K562 (cell line): ENCODE data around the gene MTHFSD. TPM values are rescaled to one million over a fixed set of nuclear protein-coding genes. Genes with fewer than 3 reads are reported as not detected.

Source experiments
- ATAC-seq: fragments of 200-7000 bp; cut with Tn5 transposase; 3 replicates; pipeline ENCODE4 v1.9.1; 2020; ENCODE audit warnings: moderate library complexity
- BruUV-seq: library from RNA; stranded (reverse); fragments of 400-500 nt; replicated peaks from 2 replicates; lab custom pipeline; 2021; lab: Mats Ljungman, UMichigan
- CTCF ChIA-PET: fragments of 300-600 bp; formaldehyde crosslinking; extraction: SDS; loops from one replicate; lab custom pipeline; 2021; ENCODE audit warnings: low intra/inter-chr PET ratio; lab: Yijun Ruan, JAX
- POLR2A ChIA-PET: fragments of 300-600, 350-650 bp; sonication (Branson Sonifier 250); formaldehyde crosslinking; extraction: SDS; loops from one replicate; lab custom pipeline; 2021; ENCODE audit warnings: antibody characterized with exemption, inconsistent platforms; lab: Yijun Ruan, JAX
- DNase-seq, 4 experiments: peaks; one replicate each; pipeline versions ENCODE4 v3.0.0 to v3.0.0-alpha.2; 2011 to 2018; ENCODE audit warnings: low spot score in 3 of 4, mixed read lengths in 3 of 4; ENCODE audit errors: extremely low read depth in 1 of 4
- FAIRE-seq: peaks from 2 replicates; lab custom pipeline; 2011; peaks lifted over from hg19 to GRCh38; lab: Jason Lieb, UNC
- H2AFZ ChIP-seq: 2 replicates; pipeline ENCODE4 v1.6.0; 2011; ENCODE audit warnings: low read depth, low read length, control low read depth, inconsistent platforms
- H3K27ac ChIP-seq: fragments of 200-600 bp; 3 replicates; pipeline ENCODE4 v1.8.0; 2011; ENCODE audit warnings: low read depth, mild to moderate bottlenecking, control low read depth, inconsistent platforms, low read length, moderate library complexity, mixed read lengths; ENCODE audit errors: extremely low read depth
- H3K27me3 ChIP-seq, 2 experiments: fragments of 300-600 bp in 1 of 2; 2 replicates in 1 of 2; 3 replicates in 1 of 2; pipeline versions ENCODE4 v1.6.0 to v1.8.0; 2011; ENCODE audit warnings: inconsistent platforms in 2 of 2, low read length in 2 of 2, mild to moderate bottlenecking in 1 of 2, mixed read lengths in 1 of 2, moderate library complexity in 1 of 2; ENCODE audit not compliant: control insufficient read depth in 2 of 2, insufficient read depth in 2 of 2
- H3K36me3 ChIP-seq: fragments of 300-600 bp; 3 replicates; pipeline ENCODE4 v1.8.0; 2011; ENCODE audit warnings: mild to moderate bottlenecking, low read length, inconsistent platforms; ENCODE audit not compliant: control insufficient read depth, insufficient read depth
- H3K4me1 ChIP-seq, 2 experiments: fragments of 200-600 bp in 1 of 2; replicated peaks in 1 of 2; 2 replicates in 1 of 2; 3 replicates in 1 of 2; pipeline versions ENCODE4 v1.5.1 to v1.8.0; 2011; ENCODE audit warnings: inconsistent platforms in 2 of 2, low read length in 2 of 2, mild to moderate bottlenecking in 1 of 2, mixed read lengths in 1 of 2, moderate library complexity in 1 of 2; ENCODE audit not compliant: control insufficient read depth in 2 of 2, insufficient read depth in 2 of 2
- H3K4me2 ChIP-seq: 2 replicates; pipeline ENCODE4 v1.6.1; 2011; ENCODE audit warnings: low read length, control low read depth, inconsistent platforms, mixed read lengths; ENCODE audit not compliant: insufficient read depth
- H3K4me3 ChIP-seq: fragments of 200-600 bp; sonication (generic), shearing (Covaris generic); 2 replicates; pipeline ENCODE4 v1.5.1; 2016; ENCODE audit warnings: control low read depth, inconsistent platforms
- H3K79me2 ChIP-seq: fragments of 200-600 bp; 3 replicates; pipeline ENCODE4 v1.8.0; 2011; ENCODE audit warnings: low read length, inconsistent platforms; ENCODE audit not compliant: control insufficient read depth, insufficient read depth
- H3K9ac ChIP-seq, 2 experiments: 2 replicates each; pipeline versions ENCODE4 v1.6.0 to v1.6.1; 2011; ENCODE audit warnings: low read depth in 2 of 2, low read length in 2 of 2, control low read depth in 1 of 2, inconsistent platforms in 1 of 2, mild to moderate bottlenecking in 1 of 2, mixed read lengths in 1 of 2; ENCODE audit not compliant: insufficient read depth in 1 of 2
- H3K9me1 ChIP-seq: one replicate; pipeline ENCODE4 v1.6.0; 2011; ENCODE audit warnings: inconsistent platforms, mild to moderate bottlenecking, low read length, moderate library complexity; ENCODE audit not compliant: control insufficient read depth, insufficient read depth
- H3K9me3 ChIP-seq: replicated peaks from 2 replicates; pipeline ENCODE4 v1.5.1; 2011; ENCODE audit warnings: low read depth, low read length, inconsistent platforms; ENCODE audit not compliant: control insufficient read depth, insufficient read depth
- H4K20me1 ChIP-seq: replicated peaks from 2 replicates; pipeline ENCODE4 v1.6.1; 2011; ENCODE audit warnings: low read length, inconsistent platforms, mixed read lengths; ENCODE audit not compliant: control insufficient read depth, insufficient read depth
- BCLAF1 ChIP-seq, 2 experiments: fragments of 450-650 bp in 1 of 2; IDR thresholded peaks; 2 replicates each; pipeline ENCODE4 v1.6.1; 2011 to 2017; ENCODE audit warnings: low read depth in 2 of 2, antibody characterized with exemption in 1 of 2, borderline replicate concordance in 1 of 2, low read length in 1 of 2, mild to moderate bottlenecking in 1 of 2, mixed read lengths in 1 of 2; ENCODE audit not compliant: control insufficient read depth in 1 of 2
- HDAC1 ChIP-seq, 2 experiments: fragments of 450-650 bp; IDR thresholded peaks; 2 replicates each; pipeline ENCODE4 v1.6.1; 2016 to 2017; ENCODE audit warnings: inconsistent platforms in 1 of 2, mild to moderate bottlenecking in 1 of 2, moderate library complexity in 1 of 2
- KDM1A ChIP-seq, 2 experiments: fragments of 450-650 bp; IDR thresholded peaks; 2 replicates each; pipeline ENCODE4 v1.6.1; 2016; ENCODE audit warnings: mild to moderate bottlenecking in 2 of 2
- POLR2G ChIP-seq: fragments of 200-400 bp; formaldehyde crosslinking; IDR thresholded peaks from 2 replicates; pipeline ENCODE4 v1.6.1; 2017; ENCODE audit warnings: low read depth, mild to moderate bottlenecking, antibody characterized with exemption, low read length, moderate library complexity
- ZBTB26 ChIP-seq: fragments of 450-650 bp; formaldehyde crosslinking; IDR thresholded peaks from 2 replicates; pipeline ENCODE4 v1.4.0; 2022; ENCODE audit warnings: missing genetic modification characterization
- ZNF311 ChIP-seq: fragments of 250-450 bp; sonication (Bioruptor Pico); IDR thresholded peaks from 2 replicates; pipeline ENCODE4 v1.4.0; 2020; ENCODE audit warnings: mild to moderate bottlenecking, moderate library complexity
- ZNF347 ChIP-seq: fragments of 450-650 bp; formaldehyde crosslinking; IDR thresholded peaks from 2 replicates; pipeline ENCODE4 v1.4.0; 2020; ENCODE audit warnings: low read depth, mild to moderate bottlenecking, moderate library complexity
- ZSCAN32 ChIP-seq: fragments of 450-650 bp; formaldehyde crosslinking; IDR thresholded peaks from 2 replicates; pipeline ENCODE4 v1.4.0; 2020; ENCODE audit warnings: mild to moderate bottlenecking, moderate library complexity
- WGBS: fragments of 100-300 bp; shearing (Covaris generic); methylation state at CpG from one replicate; pipeline ENCODE4 v1.1.6; 2016; ENCODE audit warnings: low coverage, mixed read lengths; ENCODE audit not compliant: insufficient coverage; ENCODE audit errors: missing lambda C conversion rate; 5-methylcytosine and 5-hydroxymethylcytosine counted together
- in situ Hi-C: fragments of 300-500 bp; cut with MboI; formaldehyde crosslinking; loops from 4 replicates; pipeline ENCODE4 v1.15.0; 2018; ENCODE audit warnings: inconsistent platforms, mixed read lengths
- intact Hi-C: fragments of 100-400 bp; cut with micrococcal nuclease; formaldehyde crosslinking; loops from 2 replicates; pipeline ENCODE4 v1.14.2; 2022
- polyA plus RNA-seq, 8 experiments: library from polyadenylated mRNA; depleted of rRNA in 4 of 8; stranded (reverse) in 5 of 8; unstranded in 3 of 8; fragments of >200 nt; fragmentation: Nextera tagmentation in 2 of 8; fragmentation: Illumina TruSeq in 1 of 8; extraction: Ambion mirVana in 2 of 8; extraction: Trizol in 1 of 8; gene quantifications; 2 replicates each; pipeline versions ENCODE4 v1.2.1 to v1.2.3, GENCODE V29; 2011 to 2014; ENCODE audit warnings: inconsistent platforms in 1 of 8, missing spikeins in 1 of 8
- total RNA-seq, 7 experiments: library from RNA; depleted of rRNA in 6 of 7; stranded (reverse); fragments of >200 nt in 6 of 7; fragmentation: Illumina TruSeq in 2 of 7; extraction: Trizol in 2 of 7; gene quantifications; 2 replicates each; pipeline versions ENCODE4 v1.2.1 to v1.2.3, GENCODE V29; 2011 to 2021; ENCODE audit warnings: low replicate concordance in 1 of 7

Gene MTHFSD
- total and polyA plus RNA-seq, 9 of the 15 experiments (the other 6 are each of a cell fraction or from before 2014, with no cell fraction given), result 3.2 to 20.2 (median 12.0) TPM

DNA sequence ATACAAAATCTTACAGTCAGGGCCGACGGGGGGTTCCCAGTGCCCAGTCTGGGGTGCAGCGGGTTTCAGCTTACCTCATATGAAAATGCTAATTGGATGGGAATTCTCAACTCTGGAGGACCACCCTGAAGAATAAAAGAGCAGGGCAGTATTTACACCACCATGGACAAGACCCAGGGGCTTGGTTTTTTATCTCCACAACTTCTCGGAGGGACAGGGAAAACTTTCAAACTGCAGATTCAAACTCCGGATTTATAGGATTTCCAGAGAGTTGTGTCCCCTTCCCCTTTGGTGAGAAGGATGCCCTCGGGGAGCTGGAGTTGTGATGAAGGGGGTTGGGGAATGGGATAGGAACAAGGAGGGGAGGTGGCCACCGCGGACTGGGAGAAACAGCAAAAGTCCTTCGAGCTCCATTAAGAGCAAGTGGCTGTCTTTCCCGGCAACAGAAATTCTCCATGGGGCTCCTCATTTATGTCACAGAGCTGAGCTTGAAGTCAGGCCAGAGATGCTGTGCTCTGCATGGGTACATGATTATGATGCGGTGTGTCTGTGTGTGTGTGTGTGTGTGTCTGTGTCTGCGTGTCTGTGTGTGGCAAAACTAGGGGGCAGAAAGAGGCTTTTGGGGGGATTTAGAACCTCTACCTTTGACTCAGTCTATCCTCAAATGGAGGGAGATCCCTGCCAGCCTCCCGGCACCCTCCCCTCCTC, 39.0 kb upstream of the MTHFSD start (continued):
- TF ChIP-seq ZNF347 (CRISPR knock-in tag), result no peak
- no peak for TF ChIP-seq ZNF311 (CRISPR knock-in tag)

GRCh38 chr16:86591270-86591669, 36.2 kb upstream of the MTHFSD start:
- no peak overlapping the region for H3K9ac ChIP-seq
- DNase-seq (no peak), ATAC-seq (no peak), FAIRE-seq (no peak)
- peaks cover 14 to 35% of the 10 kb centered on the region in 2 experiments for H3K27me3 ChIP-seq
- no peaks in the 10 kb centered on the region for H3K4me1 ChIP-seq
- no peaks in the 10 kb centered on the region for H4K20me1 ChIP-seq
- ChIA-PET POLR2A (no interaction called here), CTCF (no interaction called here)
- intact Hi-C loops (no loop called here), in situ Hi-C loops (no loop called here)
- BruUV-seq, result no TSS peak
- H3K4me2 ChIP-seq, result no peak overlapping the region
- H3K9me1 ChIP-seq, result peaks cover 5% of the 10 kb centered on the region
- H2AFZ ChIP-seq, result no peak overlapping the region
- no peaks in the 10 kb centered on the region for H3K79me2 ChIP-seq
- no peaks in the 10 kb centered on the region for H3K9me3 ChIP-seq
- no peak overlapping the region for H3K27ac ChIP-seq
- H3K4me3 ChIP-seq, result no peak overlapping the region
- TF ChIP-seq HDAC1 (IDR thresholded peaks at IDR 0.05), result 0 out of 4 replicates have a peak, but pooled peaks of 1 of the 2 experiments have one; percentile 27
- no peak for TF ChIP-seq BCLAF1 (IDR thresholded peaks at IDR 0.05; ENCODE audit: borderline replicate concordance in 1 of 2, control insufficient read depth in 1 of 2, low read depth in 2 of 2, low read length in 1 of 2)
- TF ChIP-seq KDM1A (IDR thresholded peaks at IDR 0.05), result peak; percentile 14 to 16; a peak in 1 of 4 replicates
- no peak for TF ChIP-seq ZSCAN32 (CRISPR knock-in tag)
- no peak for TF ChIP-seq POLR2G
- TF ChIP-seq ZBTB26 (CRISPR knock-in tag), result 0 out of 2 replicates have a peak, but pooled peaks have one; percentile 37
- no peaks in the 10 kb centered on the region for H3K36me3 ChIP-seq
- WGBS, result 3% methylated on average over 4 of the region's 4 CpGs
